GM18526 (cell line): ENCODE data around the gene PRPF19.

Experiments used
- POLR2A ChIP-seq: IDR thresholded peaks from 3 replicates; pipeline ENCODE4 v1.6.1; 2011; ENCODE audit not compliant: insufficient read length; ENCODE audit errors: extremely low read depth

PRPF19 gene

DNA sequence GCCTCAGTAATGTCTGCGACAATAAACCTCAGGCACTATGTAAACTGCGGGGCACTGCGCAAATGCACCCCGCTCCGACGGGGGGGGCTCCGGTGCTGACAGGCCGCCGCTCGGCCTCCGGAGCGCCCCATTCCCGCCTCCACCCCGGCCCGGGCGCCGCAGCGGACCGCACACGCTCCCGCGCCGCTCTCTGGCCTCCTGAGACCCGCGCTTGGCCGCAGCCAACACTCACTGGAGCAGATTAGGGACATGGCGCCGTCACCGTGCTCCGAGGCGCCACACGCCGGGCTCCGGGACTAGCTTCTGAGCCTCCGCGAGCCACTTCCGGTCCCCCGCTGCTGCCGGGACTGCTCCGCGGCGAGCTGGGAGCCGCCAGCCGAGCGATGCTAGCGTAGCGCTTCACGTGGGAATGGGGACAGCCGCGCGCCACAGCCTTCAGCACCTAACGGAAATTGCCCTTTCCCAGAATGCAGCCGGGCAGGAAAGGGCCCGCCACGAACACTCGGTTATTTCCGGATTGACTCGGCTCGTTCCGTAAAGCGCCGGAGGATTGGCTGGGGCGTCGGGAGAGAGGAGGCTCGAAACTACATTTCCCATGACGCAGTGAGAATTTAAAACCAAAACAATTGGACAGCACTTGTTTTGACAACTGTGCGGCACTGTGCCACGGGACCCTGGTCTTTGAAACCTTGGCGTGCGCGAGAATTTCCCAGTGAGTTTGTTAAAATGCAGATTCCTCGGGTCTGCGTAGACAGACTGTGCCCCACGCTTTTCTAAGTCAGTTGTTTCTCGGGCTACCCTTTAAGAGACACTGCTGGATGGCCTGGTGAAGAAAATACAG is at the start of gene PRPF19:
TSS of gene PRPF19 (minus strand) at position 454 of the 841 bp plus-strand sequence. CDS start at position 251, 203 bp downstream.
- peak; percentile 86 for TF ChIP-seq POLR2A

DNA sequence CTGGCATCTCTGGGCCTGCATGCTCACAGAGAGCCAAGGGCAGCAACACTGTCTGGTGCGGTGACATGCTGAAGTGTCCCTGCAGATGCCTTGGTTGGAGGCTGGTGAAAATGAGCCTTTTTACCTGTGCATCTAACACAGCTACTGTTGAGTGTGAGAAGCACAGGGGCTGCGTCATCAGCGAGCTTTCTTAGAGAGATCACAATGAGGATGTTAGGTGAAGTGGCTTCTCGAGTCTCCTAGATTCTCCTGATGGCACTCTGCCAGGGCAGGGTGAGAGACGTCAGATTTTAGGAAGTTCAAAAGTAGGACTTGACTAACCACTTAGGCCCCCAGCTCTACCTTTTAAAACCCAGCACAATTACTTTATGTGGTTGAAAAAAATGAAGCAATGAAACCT is 49.2 kb upstream of the PRPF19 start:
- TF ChIP-seq POLR2A: no peak

DNA sequence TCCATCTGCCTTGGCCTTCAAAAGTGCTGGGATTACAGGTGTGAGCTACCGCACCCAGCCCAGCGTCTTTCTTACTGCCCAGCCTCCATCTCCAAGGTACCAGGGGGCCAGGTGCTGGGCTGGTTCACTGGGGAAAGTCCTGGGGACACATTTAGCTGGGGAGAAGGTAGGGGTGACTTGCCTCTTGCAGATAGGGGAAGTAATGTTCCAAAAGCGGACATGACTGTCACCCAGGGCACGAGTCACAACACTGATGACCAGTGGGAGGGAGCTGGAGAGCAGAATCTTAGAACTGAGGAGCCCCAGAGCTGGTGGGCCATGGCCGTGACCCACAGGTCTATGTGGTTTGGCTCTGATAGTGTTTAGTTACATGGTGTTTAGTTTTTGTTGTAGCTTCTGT is 48.0 kb upstream of the PRPF19 start:
- no peak for TF ChIP-seq POLR2A

DNA sequence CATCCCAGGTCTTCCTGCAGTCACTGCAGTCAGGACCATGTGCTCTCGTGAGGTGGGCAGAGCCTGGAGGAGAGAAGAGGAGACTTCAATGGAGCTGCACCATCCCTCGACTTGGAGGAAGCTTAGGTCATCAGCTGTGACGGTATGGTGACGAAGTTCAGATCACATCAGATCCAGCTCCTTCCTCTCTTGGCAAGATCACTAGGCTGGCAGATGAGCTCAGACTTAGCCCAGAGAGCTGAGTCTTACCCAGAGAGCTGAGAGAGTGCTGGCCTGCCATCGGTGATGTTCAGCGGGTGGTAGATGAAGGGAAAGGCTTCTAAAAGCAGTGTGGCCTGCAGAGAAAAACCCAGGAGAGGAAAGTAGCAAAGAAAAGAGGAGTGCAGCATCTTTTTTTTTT is 47.4 kb upstream of the PRPF19 start:
- TF ChIP-seq POLR2A: no peak

GRCh38 chr11:60952742-60953170 is 46.4 kb upstream of the PRPF19 start:
- no peak for TF ChIP-seq POLR2A

DNA sequence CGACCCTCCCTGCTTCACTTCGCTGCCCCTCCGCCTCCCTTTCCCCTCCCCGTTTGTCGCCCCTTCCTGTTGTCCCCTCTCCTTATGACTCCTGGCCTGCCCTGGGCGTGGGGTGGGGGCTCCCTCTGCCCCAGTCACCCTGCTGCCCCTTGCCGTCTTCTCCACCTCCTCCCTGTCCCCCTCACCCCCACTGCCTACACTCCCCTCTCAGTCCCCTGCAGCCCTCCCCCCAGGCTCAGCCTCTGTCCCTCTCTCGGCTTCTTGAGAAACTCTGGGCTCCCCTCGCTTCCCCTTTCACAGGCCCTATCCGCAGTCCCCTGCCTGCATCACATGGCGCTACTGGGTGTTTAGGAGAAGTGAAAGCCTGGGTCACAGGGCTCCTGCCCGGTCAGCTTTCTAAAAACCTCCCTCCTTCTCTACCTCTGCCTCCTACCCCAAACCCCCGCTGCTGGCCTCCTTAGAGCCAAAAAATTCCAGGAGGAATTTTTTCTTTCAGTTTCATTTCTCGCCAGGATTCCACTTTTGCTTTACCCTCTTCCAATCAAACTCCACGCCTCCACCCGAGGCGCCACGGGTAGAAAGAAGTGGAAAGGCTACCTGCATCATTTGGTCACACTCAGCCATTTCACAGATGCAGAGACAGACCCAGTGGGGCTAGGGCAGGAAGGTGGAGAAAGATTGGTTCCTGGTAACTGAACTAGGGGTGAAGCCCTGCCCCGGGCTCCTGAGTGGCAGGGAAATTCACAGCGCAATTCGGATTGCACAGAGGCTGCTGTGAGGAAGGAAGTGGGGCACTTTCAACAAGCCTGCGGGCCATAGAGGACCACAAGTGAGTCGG is 45.7 kb upstream of the PRPF19 start, which contains the start of gene SLC15A3:
TSS of gene SLC15A3 (minus strand) at position 273 of the 838 bp plus-strand sequence. CDS start 625 bp downstream, outside the sequence.
- peak; percentile 55 for TF ChIP-seq POLR2A

DNA sequence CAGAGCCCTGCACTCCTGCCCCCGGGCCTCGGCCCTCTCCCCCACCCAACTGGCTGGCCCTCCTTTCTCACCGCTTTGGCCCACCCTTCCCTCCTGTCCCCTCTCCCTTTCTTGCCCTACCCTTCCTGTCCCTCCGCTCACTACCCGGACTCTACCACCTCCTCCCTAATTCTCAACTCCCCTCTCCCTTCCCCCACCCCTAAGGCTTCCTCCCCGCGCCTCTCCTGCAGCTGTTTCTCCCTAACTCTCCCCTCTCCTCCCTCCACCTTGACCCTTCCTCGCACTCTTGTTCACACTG is 45.2 kb upstream of the PRPF19 start:
- no peak for TF ChIP-seq POLR2A

GRCh38 chr11:60950933-60951605 is 44.7 kb upstream of the PRPF19 start:
- peak; percentile 20 for TF ChIP-seq POLR2A

- TF ChIP-seq POLR2A: no peak
Measured at GRCh38 chr11:60950024-60950423, 43.6 kb upstream of the PRPF19 start.

DNA sequence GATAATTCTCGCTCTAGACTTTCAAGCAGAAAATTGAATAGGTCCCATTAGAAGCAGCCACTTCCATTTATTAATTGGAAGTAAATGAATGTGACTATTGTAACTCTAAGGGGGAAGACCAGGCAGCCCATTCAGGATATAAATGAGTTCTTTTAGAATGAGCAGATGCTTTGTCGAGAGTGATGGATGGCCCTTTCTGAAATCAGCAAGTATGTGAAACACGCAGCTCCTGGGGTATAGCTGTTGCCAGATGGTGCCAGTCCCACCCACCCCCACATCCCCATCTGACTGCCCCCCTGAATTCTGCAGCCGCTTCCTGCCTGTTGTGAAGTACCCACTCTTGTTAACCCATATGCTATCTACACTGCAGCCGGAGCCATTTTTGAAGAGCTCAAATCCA is 41.9 kb upstream of the PRPF19 start:
- no peak for TF ChIP-seq POLR2A

DNA sequence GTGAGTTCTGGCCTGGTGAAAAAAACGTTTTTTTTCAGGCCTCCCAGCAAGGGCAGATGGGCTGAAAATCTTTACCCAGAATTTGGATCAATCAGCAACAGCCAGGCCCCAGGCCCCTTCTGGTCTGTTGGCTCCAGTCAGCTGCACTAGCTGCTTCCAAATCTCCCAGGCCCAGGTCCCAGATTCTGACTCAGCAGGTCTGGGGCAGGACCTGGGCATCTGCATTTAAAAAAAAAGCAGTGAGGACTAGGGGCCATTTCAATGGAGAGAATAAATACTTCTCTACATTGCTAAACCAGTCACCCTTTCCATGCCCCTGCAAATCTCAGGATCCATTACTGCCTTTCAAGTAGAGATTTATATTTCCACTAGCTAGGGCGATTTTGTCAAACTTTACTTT is 41.3 kb upstream of the PRPF19 start:
- TF ChIP-seq POLR2A: no peak

GRCh38 chr11:60946601-60947264 is 40.3 kb upstream of the PRPF19 start:
- TF ChIP-seq POLR2A: no peak

DNA sequence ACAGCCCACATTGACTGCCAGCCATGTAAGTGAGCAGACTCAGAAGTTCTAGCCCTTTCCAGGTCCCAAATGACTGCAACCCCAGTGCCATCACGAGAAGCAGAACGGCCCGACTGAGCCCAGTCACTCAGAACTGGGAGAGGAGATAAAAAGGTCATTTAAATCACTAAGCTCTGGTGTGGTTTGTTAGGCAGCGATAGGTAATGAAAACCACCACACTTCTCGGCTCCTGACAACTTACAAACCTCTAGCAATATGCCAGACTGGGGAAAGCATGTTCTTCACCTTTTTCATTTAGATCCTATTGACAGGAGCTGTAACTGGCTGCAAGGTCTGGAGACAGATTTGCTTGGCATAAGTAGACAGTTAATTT is 38.9 kb upstream of the PRPF19 start:
- TF ChIP-seq POLR2A: no peak

DNA sequence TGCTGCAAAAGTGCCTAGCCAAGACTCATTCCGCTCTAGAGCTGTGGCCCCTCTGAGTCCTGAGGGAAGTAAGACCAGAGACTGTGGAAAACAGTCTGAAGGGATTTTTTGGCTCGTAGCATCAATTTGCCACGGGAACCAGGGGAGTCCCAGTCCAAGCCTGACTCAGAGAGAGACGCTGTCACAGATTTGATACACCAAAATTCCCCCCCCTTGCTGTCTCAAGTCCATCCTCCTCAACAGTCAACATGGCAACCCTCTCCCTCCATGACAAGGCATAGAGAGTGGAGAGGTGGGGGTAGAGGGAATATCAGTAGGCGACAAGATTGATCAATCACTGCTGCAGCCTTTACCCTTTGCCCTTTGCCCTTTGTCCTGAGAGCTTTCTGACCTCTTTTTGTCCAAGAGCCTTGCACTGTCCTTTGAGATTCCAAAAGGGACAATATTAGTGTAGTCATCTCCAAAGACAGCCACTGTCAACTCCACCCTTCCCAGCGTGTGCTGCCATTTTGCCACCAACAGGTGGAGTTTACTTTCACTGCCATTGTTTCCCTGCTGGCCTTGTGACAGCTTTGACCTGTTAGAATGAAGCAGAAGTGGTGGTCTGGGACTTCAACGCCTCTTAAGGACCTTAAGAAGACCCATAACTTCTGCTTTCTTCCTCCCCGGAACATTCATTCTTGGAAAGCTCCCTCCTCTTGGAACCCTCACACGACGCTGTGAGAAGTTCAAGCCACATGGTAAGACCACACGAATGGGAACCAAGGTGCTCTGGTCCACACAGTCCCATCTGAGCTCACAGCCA is 38.3 kb upstream of the PRPF19 start:
- TF ChIP-seq POLR2A: no peak
